SH-SY5Y (cell line): ENCODE results near the gene SART1.

Experiments used
- GATA2 ChIP-seq: IDR thresholded peaks from 2 replicates; pipeline ENCODE4 v1.6.1; 2011; ENCODE audit warnings: mild to moderate bottlenecking, low read depth, low read length
- GATA3 ChIP-seq: IDR thresholded peaks from 2 replicates; pipeline ENCODE4 v1.6.1; 2011; ENCODE audit warnings: low read depth, mild to moderate bottlenecking, low read length, moderate library complexity

- no peak for TF ChIP-seq GATA2
- no peak for TF ChIP-seq GATA3
These were observed 14.2 kb downstream of the SART1 start for GRCh38 chr11:65975771-65976170.
